Midbrain (tissue), 1 donor: ENCODE measurements around the gene AGBL1.

Experiments
- DNase-seq: peaks from one replicate; lab custom pipeline; 2025; lab: John Stamatoyannopoulos, UW

The AGBL1 gene

GRCh38 chr15:86322629-86323028 is 243.0 kb downstream of the AGBL1 start:
- no peak for DNase-seq

- DNase-seq, result no peak
Observed at GRCh38 chr15:86327230-86327865, 247.7 kb downstream of the AGBL1 start.

- no peak for DNase-seq
Observed at GRCh38 chr15:86328658-86329057, 249.0 kb downstream of the AGBL1 start.

GRCh38 chr15:86329311-86330013 is 249.8 kb downstream of the AGBL1 start:
- no peak for DNase-seq

- no peak for DNase-seq
Observed at GRCh38 chr15:86333819-86334218, 254.1 kb downstream of the AGBL1 start.

- no peak for DNase-seq
Observed at GRCh38 chr15:86336051-86336788, 256.5 kb downstream of the AGBL1 start.

GRCh38 chr15:86337071-86337470 is 257.4 kb downstream of the AGBL1 start:
- no peak for DNase-seq

- DNase-seq, result no peak
Observed at GRCh38 chr15:86347245-86347644, 267.6 kb downstream of the AGBL1 start.

- DNase-seq, result no peak
Observed at GRCh38 chr15:86349565-86349964, 269.9 kb downstream of the AGBL1 start.

- DNase-seq, result no peak
Observed at GRCh38 chr15:86353213-86353612, 273.5 kb downstream of the AGBL1 start.

- no peak for DNase-seq
Observed at GRCh38 chr15:86355361-86355760, 275.7 kb downstream of the AGBL1 start.

GRCh38 chr15:86355801-86356200 is 276.1 kb downstream of the AGBL1 start:
- no peak for DNase-seq

GRCh38 chr15:86362555-86362954 is 282.9 kb downstream of the AGBL1 start:
- DNase-seq, result no peak

- DNase-seq, result no peak
Observed at GRCh38 chr15:86373147-86373546, 293.5 kb downstream of the AGBL1 start.

GRCh38 chr15:86375733-86376280 is 296.1 kb downstream of the AGBL1 start:
- DNase-seq, result no peak

GRCh38 chr15:86377914-86378313 is 298.2 kb downstream of the AGBL1 start:
- DNase-seq, result no peak

GRCh38 chr15:86382341-86382740 is 302.7 kb downstream of the AGBL1 start:
- DNase-seq, result no peak

- DNase-seq, result no peak
Observed at GRCh38 chr15:86383611-86384010, 303.9 kb downstream of the AGBL1 start.

GRCh38 chr15:86384186-86384585 is 304.5 kb downstream of the AGBL1 start:
- no peak for DNase-seq

GRCh38 chr15:86392296-86392695 is 312.6 kb downstream of the AGBL1 start:
- DNase-seq, result no peak

GRCh38 chr15:86392874-86393273 is 313.2 kb downstream of the AGBL1 start:
- no peak for DNase-seq

- DNase-seq, result no peak
Observed at GRCh38 chr15:86394866-86395265, 315.2 kb downstream of the AGBL1 start.
